K562 (cell line): ENCODE measurements around the gene TANC1. TPM values are rescaled to one million over a fixed set of nuclear protein-coding genes. Genes with fewer than 3 reads are reported as not detected.

ENCODE experiments used
- ATAC-seq: fragments of 200-7000 bp; cut with Tn5 transposase; 3 replicates; pipeline ENCODE4 v1.9.1; 2020; ENCODE audit warnings: moderate library complexity
- BruUV-seq: library from RNA; stranded (reverse); fragments of 400-500 nt; replicated peaks from 2 replicates; lab custom pipeline; 2021; lab: Mats Ljungman, UMichigan
- CTCF ChIA-PET: fragments of 300-600 bp; formaldehyde crosslinking; extraction: SDS; loops from one replicate; lab custom pipeline; 2021; ENCODE audit warnings: low intra/inter-chr PET ratio; lab: Yijun Ruan, JAX
- POLR2A ChIA-PET: fragments of 300-600, 350-650 bp; sonication (Branson Sonifier 250); formaldehyde crosslinking; extraction: SDS; loops from one replicate; lab custom pipeline; 2021; ENCODE audit warnings: antibody characterized with exemption, inconsistent platforms; lab: Yijun Ruan, JAX
- DNase-seq, 4 experiments: peaks; one replicate each; pipeline versions ENCODE4 v3.0.0 to v3.0.0-alpha.2; 2011 to 2018; ENCODE audit warnings: low spot score in 3 of 4, mixed read lengths in 3 of 4; ENCODE audit errors: extremely low read depth in 1 of 4
- FAIRE-seq: peaks from 2 replicates; lab custom pipeline; 2011; peaks lifted over from hg19 to GRCh38; lab: Jason Lieb, UNC
- H2AFZ ChIP-seq: 2 replicates; pipeline ENCODE4 v1.6.0; 2011; ENCODE audit warnings: low read depth, low read length, control low read depth, inconsistent platforms
- H3K27ac ChIP-seq: fragments of 200-600 bp; 3 replicates; pipeline ENCODE4 v1.8.0; 2011; ENCODE audit warnings: low read depth, mild to moderate bottlenecking, control low read depth, inconsistent platforms, low read length, moderate library complexity, mixed read lengths; ENCODE audit errors: extremely low read depth
- H3K27me3 ChIP-seq, 2 experiments: fragments of 300-600 bp in 1 of 2; 2 replicates in 1 of 2; 3 replicates in 1 of 2; pipeline versions ENCODE4 v1.6.0 to v1.8.0; 2011; ENCODE audit warnings: inconsistent platforms in 2 of 2, low read length in 2 of 2, mild to moderate bottlenecking in 1 of 2, mixed read lengths in 1 of 2, moderate library complexity in 1 of 2; ENCODE audit not compliant: control insufficient read depth in 2 of 2, insufficient read depth in 2 of 2
- H3K36me3 ChIP-seq: fragments of 300-600 bp; 3 replicates; pipeline ENCODE4 v1.8.0; 2011; ENCODE audit warnings: mild to moderate bottlenecking, low read length, inconsistent platforms; ENCODE audit not compliant: control insufficient read depth, insufficient read depth
- H3K4me1 ChIP-seq, 2 experiments: fragments of 200-600 bp in 1 of 2; replicated peaks in 1 of 2; 2 replicates in 1 of 2; 3 replicates in 1 of 2; pipeline versions ENCODE4 v1.5.1 to v1.8.0; 2011; ENCODE audit warnings: inconsistent platforms in 2 of 2, low read length in 2 of 2, mild to moderate bottlenecking in 1 of 2, mixed read lengths in 1 of 2, moderate library complexity in 1 of 2; ENCODE audit not compliant: control insufficient read depth in 2 of 2, insufficient read depth in 2 of 2
- H3K4me2 ChIP-seq: 2 replicates; pipeline ENCODE4 v1.6.1; 2011; ENCODE audit warnings: low read length, control low read depth, inconsistent platforms, mixed read lengths; ENCODE audit not compliant: insufficient read depth
- H3K4me3 ChIP-seq: fragments of 200-600 bp; sonication (generic), shearing (Covaris generic); 2 replicates; pipeline ENCODE4 v1.5.1; 2016; ENCODE audit warnings: control low read depth, inconsistent platforms
- H3K79me2 ChIP-seq: fragments of 200-600 bp; 3 replicates; pipeline ENCODE4 v1.8.0; 2011; ENCODE audit warnings: low read length, inconsistent platforms; ENCODE audit not compliant: control insufficient read depth, insufficient read depth
- H3K9ac ChIP-seq, 2 experiments: 2 replicates each; pipeline versions ENCODE4 v1.6.0 to v1.6.1; 2011; ENCODE audit warnings: low read depth in 2 of 2, low read length in 2 of 2, control low read depth in 1 of 2, inconsistent platforms in 1 of 2, mild to moderate bottlenecking in 1 of 2, mixed read lengths in 1 of 2; ENCODE audit not compliant: insufficient read depth in 1 of 2
- H3K9me1 ChIP-seq: one replicate; pipeline ENCODE4 v1.6.0; 2011; ENCODE audit warnings: inconsistent platforms, mild to moderate bottlenecking, low read length, moderate library complexity; ENCODE audit not compliant: control insufficient read depth, insufficient read depth
- H3K9me3 ChIP-seq: replicated peaks from 2 replicates; pipeline ENCODE4 v1.5.1; 2011; ENCODE audit warnings: low read depth, low read length, inconsistent platforms; ENCODE audit not compliant: control insufficient read depth, insufficient read depth
- H4K20me1 ChIP-seq: replicated peaks from 2 replicates; pipeline ENCODE4 v1.6.1; 2011; ENCODE audit warnings: low read length, inconsistent platforms, mixed read lengths; ENCODE audit not compliant: control insufficient read depth, insufficient read depth
- ARID3A ChIP-seq: IDR thresholded peaks from 2 replicates; pipeline ENCODE4 v1.6.1; 2012; ENCODE audit warnings: low read depth, low read length, improper control_type of control experiment, borderline replicate concordance
- ATF7 ChIP-seq: fragments of 450-650 bp; IDR thresholded peaks from 2 replicates; pipeline ENCODE4 v1.7.1; 2014; ENCODE audit warnings: mild to moderate bottlenecking, moderate library complexity
- DDX20 ChIP-seq: fragments of 450-650 bp; IDR thresholded peaks from 2 replicates; pipeline ENCODE4 v1.6.1; 2016; ENCODE audit warnings: missing genetic modification characterization, low read depth, mild to moderate bottlenecking, missing compliant biosample characterization, moderate library complexity
- HDAC8 ChIP-seq: fragments of 450-650 bp; IDR thresholded peaks from 2 replicates; pipeline ENCODE4 v1.6.1; 2016; ENCODE audit warnings: mild to moderate bottlenecking, missing genetic modification characterization, moderate library complexity, missing compliant biosample characterization
- HMGN3 ChIP-seq: IDR thresholded peaks from 2 replicates; pipeline ENCODE4 v1.6.1; 2011; ENCODE audit warnings: borderline replicate concordance, low read depth, mild to moderate bottlenecking, mixed read lengths, low read length; ENCODE audit not compliant: insufficient read length; ENCODE audit errors: extremely low read depth
- KLF16 ChIP-seq: IDR thresholded peaks from 2 replicates; pipeline ENCODE4 v1.6.1; 2016; ENCODE audit warnings: antibody characterized with exemption
- MNT ChIP-seq, 2 experiments: fragments of 450-650 bp; conservative IDR thresholded peaks; 2 replicates each; pipeline ENCODE4 v1.6.1; 2017; ENCODE audit warnings: mild to moderate bottlenecking in 2 of 2, moderate library complexity in 2 of 2
- RBM34 ChIP-seq: fragments of 200-400 bp; formaldehyde crosslinking; IDR thresholded peaks from 2 replicates; pipeline ENCODE4 v1.6.1; 2018; ENCODE audit warnings: low read length, borderline replicate concordance; ENCODE audit not compliant: insufficient read depth
- STAG1 ChIP-seq: sonication (generic); formaldehyde crosslinking; IDR thresholded peaks from 2 replicates; pipeline ENCODE4 v1.5.0; 2020; ENCODE audit warnings: missing genetic modification reagents, borderline replicate concordance
- TBP ChIP-seq: optimal IDR thresholded peaks from 2 replicates; pipeline ENCODE3; 2011; ENCODE audit warnings: low read depth, low read length, improper control_type of control experiment
- ZBTB1 ChIP-seq: sonication (generic); formaldehyde crosslinking; IDR thresholded peaks from 2 replicates; pipeline ENCODE4 v1.8.1; 2023; ENCODE audit warnings: missing genetic modification reagents, low read depth, mild to moderate bottlenecking, borderline replicate concordance
- ZNF12 ChIP-seq: sonication (generic); formaldehyde crosslinking; IDR thresholded peaks from 2 replicates; pipeline ENCODE4 v1.4.0; 2020; ENCODE audit warnings: mild to moderate bottlenecking, missing genetic modification reagents
- WGBS: fragments of 100-300 bp; shearing (Covaris generic); methylation state at CpG from one replicate; pipeline ENCODE4 v1.1.6; 2016; ENCODE audit warnings: low coverage, mixed read lengths; ENCODE audit not compliant: insufficient coverage; ENCODE audit errors: missing lambda C conversion rate; 5-methylcytosine and 5-hydroxymethylcytosine counted together
- in situ Hi-C: fragments of 300-500 bp; cut with MboI; formaldehyde crosslinking; loops from 4 replicates; pipeline ENCODE4 v1.15.0; 2018; ENCODE audit warnings: inconsistent platforms, mixed read lengths
- intact Hi-C: fragments of 100-400 bp; cut with micrococcal nuclease; formaldehyde crosslinking; loops from 2 replicates; pipeline ENCODE4 v1.14.2; 2022
- polyA plus RNA-seq, 8 experiments: library from polyadenylated mRNA; depleted of rRNA in 4 of 8; stranded (reverse) in 5 of 8; unstranded in 3 of 8; fragments of >200 nt; fragmentation: Nextera tagmentation in 2 of 8; fragmentation: Illumina TruSeq in 1 of 8; extraction: Ambion mirVana in 2 of 8; extraction: Trizol in 1 of 8; gene quantifications; 2 replicates each; pipeline versions ENCODE4 v1.2.1 to v1.2.3, GENCODE V29; 2011 to 2014; ENCODE audit warnings: inconsistent platforms in 1 of 8, missing spikeins in 1 of 8
- total RNA-seq, 7 experiments: library from RNA; depleted of rRNA in 6 of 7; stranded (reverse); fragments of >200 nt in 6 of 7; fragmentation: Illumina TruSeq in 2 of 7; extraction: Trizol in 2 of 7; gene quantifications; 2 replicates each; pipeline versions ENCODE4 v1.2.1 to v1.2.3, GENCODE V29; 2011 to 2021; ENCODE audit warnings: low replicate concordance in 1 of 7
- TF ChIP-seq, protein P1 (sequence below), 2 experiments: fragments of 250-450 bp in 1 of 2; fragments of 450-650 bp in 1 of 2; sonication (Bioruptor Pico) in 1 of 2; IDR thresholded peaks; 2 replicates each; pipeline versions ENCODE4 v1.6.1 to v1.8.0; 2016 to 2021; ENCODE audit warnings: mild to moderate bottlenecking in 2 of 2, moderate library complexity in 2 of 2, missing compliant biosample characterization in 1 of 2, missing genetic modification characterization in 1 of 2

The TANC1 gene
- total and polyA plus RNA-seq, 9 of the 15 experiments (the other 6 are each of a cell fraction or from before 2014, with no cell fraction given), result under 0.01 to 0.20 (median 0.07) TPM; not detected in 1

- TF ChIP-seq ATF7 (no peak), DDX20 (no peak), KLF16 (0 out of 2 replicates have a peak, but pooled peaks have one; percentile 21), STAG1 (CRISPR knock-in tag) (no peak; the same call in 1 of the 2 replicates)
These were observed 240.0 kb downstream of the TANC1 start (continued) for GRCh38 chr2:159208438-159208837.

DNA sequence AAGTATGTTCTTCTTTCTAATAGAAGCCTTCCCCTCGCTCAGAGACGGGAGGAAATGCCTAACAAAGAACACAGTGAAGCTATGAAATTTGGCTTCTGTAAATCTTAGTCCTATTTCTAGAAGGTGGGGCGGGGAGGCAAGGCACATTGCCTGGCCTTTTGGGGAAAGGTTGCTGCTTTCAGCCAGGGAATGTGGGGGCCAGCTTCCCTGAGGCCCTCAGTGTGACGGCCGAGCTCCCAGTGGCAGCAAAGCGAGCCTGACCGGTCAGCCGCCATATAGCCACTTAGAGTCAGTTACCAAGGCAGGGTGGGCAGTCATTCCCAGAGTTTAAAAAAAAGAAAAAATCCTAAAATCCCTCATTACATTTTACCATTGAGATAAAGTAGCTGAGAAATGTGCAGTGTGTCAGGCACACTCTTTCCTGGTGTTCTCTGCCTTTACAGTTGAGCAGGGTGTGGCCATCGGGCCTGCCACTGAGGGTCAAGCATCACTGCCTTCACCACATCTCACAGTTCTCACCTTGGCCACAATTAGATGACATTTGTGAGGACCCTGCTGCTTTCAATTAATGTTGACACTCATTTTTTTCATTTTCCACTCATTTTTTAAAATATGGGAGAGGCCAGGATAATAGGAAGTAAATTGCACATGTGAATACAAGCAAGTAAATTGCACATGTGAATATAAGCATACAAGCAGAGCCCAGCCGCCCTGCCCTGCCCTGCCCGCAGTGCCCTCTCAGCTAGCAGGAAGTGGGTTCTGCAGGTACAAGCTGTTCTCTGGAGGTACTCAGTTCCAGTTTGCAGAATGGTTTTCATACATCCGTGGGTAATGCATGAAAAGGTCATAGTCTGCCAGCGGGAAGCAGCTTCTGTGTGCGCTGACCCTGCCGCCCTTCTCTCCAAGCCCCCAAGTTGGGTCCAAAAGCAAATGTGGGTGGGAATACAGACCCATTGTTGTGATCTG, 241.2 kb downstream of the TANC1 start:
- DNase-seq (no peak), ATAC-seq (no peak), FAIRE-seq (no peak)
- BruUV-seq, result no TSS peak
- no peaks in the 10 kb centered on the region for H3K4me1 ChIP-seq
- H2AFZ ChIP-seq, result no peak overlapping the region
- H3K9me3 ChIP-seq, result no peaks in the 10 kb centered on the region
- 25% methylated on average over 15 of the region's 15 CpGs for WGBS
- ChIA-PET POLR2A (interaction anchor here (0.7 to 2.5 kb wide), 2 partner anchors 9 to 191 kb away, joined by 3 to 12 read pairs; no protein-coding TSS in a partner anchor), CTCF (no interaction called here)
- no peak overlapping the region for H3K27ac ChIP-seq
- H3K4me2 ChIP-seq, result no peak overlapping the region
- H3K4me3 ChIP-seq, result no peak overlapping the region
- in situ Hi-C loops (no loop called here), intact Hi-C loops (loop anchor here (2.0 to 5.0 kb wide), 3 partner anchors 263 to 598 kb away; partner anchors contain the start of gene MARCHF7)
- H3K9ac ChIP-seq, result no peak overlapping the region
- peaks cover 34 to 60% of the 10 kb centered on the region in 2 experiments for H3K27me3 ChIP-seq
- H4K20me1 ChIP-seq, result 0 out of 2 replicates have a peak, but pooled peaks cover 3% of the 10 kb centered on the region
- H3K36me3 ChIP-seq, result no peaks in the 10 kb centered on the region
- H3K9me1 ChIP-seq, result no peaks in the 10 kb centered on the region
- H3K79me2 ChIP-seq, result no peaks in the 10 kb centered on the region
- TF ChIP-seq ARID3A (no peak), TBP (no peak), ZBTB1 (CRISPR knock-in tag) (no peak), ZNF12 (CRISPR knock-in tag) (no peak), HDAC8 (tag) (no peak), MNT (conservative IDR thresholded peaks at IDR 0.05) (no peak), RBM34 (no peak), HMGN3 (no peak)
- TF ChIP-seq, protein P1, sequence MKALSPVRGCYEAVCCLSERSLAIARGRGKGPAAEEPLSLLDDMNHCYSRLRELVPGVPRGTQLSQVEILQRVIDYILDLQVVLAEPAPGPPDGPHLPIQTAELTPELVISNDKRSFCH (CRISPR knock-in tag; IDR thresholded peaks at IDR 0.05), result no peak
- TF ChIP-seq, protein P1 (tag; IDR thresholded peaks at IDR 0.05), result no peak
